PC-3 (cell line): Measurements from ENCODE around the gene AK4.

Experiments used
- EZH2 ChIP-seq: fragments of 300-600 bp; sonication (generic); IDR thresholded peaks from one replicate; pipeline ENCODE4 v1.6.1; 2017; ENCODE audit warnings: antibody characterized with exemption, mild to moderate bottlenecking, low read length; ENCODE audit not compliant: unreplicated experiment
- TF ChIP-seq, protein P1 (sequence below): fragments of 300-600 bp; sonication (generic); conservative IDR thresholded peaks from 2 replicates; pipeline ENCODE4 v1.5.1; 2017; ENCODE audit warnings: antibody characterized with exemption, low read depth, mild to moderate bottlenecking, low read length

DNA sequence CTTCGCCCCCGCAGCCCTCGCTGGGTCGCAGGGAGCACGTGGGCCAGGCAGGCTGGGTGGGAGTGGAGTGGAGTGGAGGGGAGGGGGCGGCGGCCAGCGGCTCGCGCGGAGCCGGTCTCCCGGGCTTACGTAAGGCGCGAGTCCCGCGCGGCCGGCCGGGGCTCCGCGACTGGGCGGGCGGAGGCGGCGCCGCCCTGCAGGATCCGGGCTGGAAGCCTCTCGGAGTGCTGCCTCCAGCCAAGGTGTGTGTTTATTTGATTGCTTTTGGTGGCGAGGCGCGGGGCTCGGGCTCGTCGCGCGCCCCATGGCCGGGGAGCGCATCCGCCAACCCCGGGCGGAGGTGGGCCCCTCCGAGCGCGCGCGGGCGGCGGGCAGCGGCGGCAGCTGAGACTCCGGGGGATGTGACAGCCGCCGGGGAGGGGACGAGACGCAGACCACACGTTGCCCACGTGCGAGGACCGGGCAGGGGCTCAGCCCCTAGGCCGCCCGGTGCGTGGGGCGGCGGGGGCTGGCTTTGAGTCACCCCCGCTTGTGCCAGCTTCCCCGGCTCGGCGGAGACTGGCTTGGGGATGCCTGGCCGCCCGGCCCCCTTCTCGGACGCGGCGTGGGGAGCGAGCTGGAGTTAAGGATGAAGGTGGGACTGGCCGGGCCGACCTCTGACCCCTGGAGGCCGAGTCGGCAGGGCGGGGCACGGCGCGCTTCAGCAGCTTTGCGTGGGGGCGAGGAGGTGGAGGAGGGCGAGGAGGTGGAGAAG, 402 bp upstream of the AK4 start:
- TF ChIP-seq, protein P1, sequence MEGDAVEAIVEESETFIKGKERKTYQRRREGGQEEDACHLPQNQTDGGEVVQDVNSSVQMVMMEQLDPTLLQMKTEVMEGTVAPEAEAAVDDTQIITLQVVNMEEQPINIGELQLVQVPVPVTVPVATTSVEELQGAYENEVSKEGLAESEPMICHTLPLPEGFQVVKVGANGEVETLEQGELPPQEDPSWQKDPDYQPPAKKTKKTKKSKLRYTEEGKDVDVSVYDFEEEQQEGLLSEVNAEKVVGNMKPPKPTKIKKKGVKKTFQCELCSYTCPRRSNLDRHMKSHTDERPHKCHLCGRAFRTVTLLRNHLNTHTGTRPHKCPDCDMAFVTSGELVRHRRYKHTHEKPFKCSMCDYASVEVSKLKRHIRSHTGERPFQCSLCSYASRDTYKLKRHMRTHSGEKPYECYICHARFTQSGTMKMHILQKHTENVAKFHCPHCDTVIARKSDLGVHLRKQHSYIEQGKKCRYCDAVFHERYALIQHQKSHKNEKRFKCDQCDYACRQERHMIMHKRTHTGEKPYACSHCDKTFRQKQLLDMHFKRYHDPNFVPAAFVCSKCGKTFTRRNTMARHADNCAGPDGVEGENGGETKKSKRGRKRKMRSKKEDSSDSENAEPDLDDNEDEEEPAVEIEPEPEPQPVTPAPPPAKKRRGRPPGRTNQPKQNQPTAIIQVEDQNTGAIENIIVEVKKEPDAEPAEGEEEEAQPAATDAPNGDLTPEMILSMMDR: no peak
- no peak for TF ChIP-seq EZH2
